Progenitor cell of endocrine pancreas (in vitro differentiated cells): ENCODE data around the gene SPEM1. TPM values are rescaled to one million over a fixed set of nuclear protein-coding genes. Genes with fewer than 3 reads are reported as not detected.
"Not testable (repeated sequence)": the region's sequence is repeated elsewhere in the genome, so short reads cannot be mapped to it uniquely, and the experiment has no call there.

ENCODE experiments used
- DNase-seq: peaks from one replicate; pipeline ENCODE4 v3.0.0; 2021; ENCODE audit warnings: low spot score; ENCODE audit not compliant: unreplicated experiment
- H3K27ac Mint-ChIP-seq: 2 replicates; pipeline ENCODE4 v1.8.0; 2021; ENCODE audit warnings: mild to moderate bottlenecking, moderate library complexity, mixed read lengths
- H3K27me3 Mint-ChIP-seq: 2 replicates; pipeline ENCODE4 v1.8.0; 2021; ENCODE audit warnings: mixed read lengths
- H3K36me3 Mint-ChIP-seq: 2 replicates; pipeline ENCODE4 v1.8.0; 2022; ENCODE audit warnings: mixed read lengths; ENCODE audit not compliant: insufficient read depth
- H3K4me1 Mint-ChIP-seq: 2 replicates; pipeline ENCODE4 v1.8.0; 2021; ENCODE audit warnings: low read depth, mixed read lengths
- H3K4me3 Mint-ChIP-seq: 2 replicates; pipeline ENCODE4 v1.8.0; 2021; ENCODE audit warnings: low read depth, mild to moderate bottlenecking, moderate library complexity, mixed read lengths
- H3K9me3 Mint-ChIP-seq: 2 replicates; pipeline ENCODE4 v1.8.0; 2021; ENCODE audit warnings: low read depth, mixed read lengths
- CTCF ChIP-seq: fragments of 200-600 bp; sonication (generic); IDR thresholded peaks from one replicate; pipeline ENCODE4 v1.5.0; 2021; ENCODE audit warnings: antibody characterized with exemption, mild to moderate bottlenecking; ENCODE audit not compliant: unreplicated experiment
- total RNA-seq: library from RNA; stranded (reverse); gene quantifications from 2 replicates; pipeline ENCODE4 v1.2.1, GENCODE V29; 2021

SPEM1 gene
- total RNA-seq, 1 donor from 2014 or later: not detected

- Mint-ChIP-seq H3K4me3 (no peak overlapping the region), H3K9me3 (no peaks in the 10 kb centered on the region), H3K27me3 (no peaks in the 10 kb centered on the region), H3K4me1 (peaks cover 4% of the 10 kb centered on the region), H3K27ac (peak overlapping the region; percentile 29), H3K36me3 (no peaks in the 10 kb centered on the region)
- no peak for TF ChIP-seq CTCF
- no peak for DNase-seq
These were observed 48.8 kb downstream of the SPEM1 start for GRCh38 chr17:7468804-7469389.

- not testable (repeated sequence) for H3K4me3 Mint-ChIP-seq, H3K27me3 Mint-ChIP-seq, H3K36me3 Mint-ChIP-seq, H3K9me3 Mint-ChIP-seq, H3K27ac Mint-ChIP-seq, H3K4me1 Mint-ChIP-seq, DNase-seq
These were observed 49.7 kb downstream of the SPEM1 start for GRCh38 chr17:7469843-7470242.

GRCh38 chr17:7470457-7470973 is 50.4 kb downstream of the SPEM1 start:
- not testable (repeated sequence) for DNase-seq, H3K27me3 Mint-ChIP-seq, H3K9me3 Mint-ChIP-seq, H3K36me3 Mint-ChIP-seq, H3K4me3 Mint-ChIP-seq, H3K27ac Mint-ChIP-seq, H3K4me1 Mint-ChIP-seq

Other genes with a start within 250 kb of the SPEM1 start
- gene ASGR1, start 241.0 kb upstream of the SPEM1 start, total RNA-seq: 10.6 and 11.1 TPM in 2 replicates
- 46.3 and 48.6 TPM in 2 replicates for gene DLG4, start 200.5 kb upstream of the SPEM1 start, total RNA-seq
- gene ACADVL, start 200.4 kb upstream of the SPEM1 start, total RNA-seq: 653 and 693 TPM in 2 replicates
- 104 TPM in 2 replicates for gene DVL2, start 185.8 kb upstream of the SPEM1 start, total RNA-seq
- 66.9 and 73.7 TPM in 2 replicates for gene PHF23, start 180.9 kb upstream of the SPEM1 start, total RNA-seq
- gene GABARAP, start 177.9 kb upstream of the SPEM1 start, total RNA-seq: 447 and 466 TPM in 2 replicates
- gene CTDNEP1, start 168.6 kb upstream of the SPEM1 start, total RNA-seq: 134 and 137 TPM in 2 replicates
- gene ELP5, start 168.1 kb upstream of the SPEM1 start, total RNA-seq: 42.3 and 45.0 TPM in 2 replicates
- gene CLDN7, start 157.8 kb upstream of the SPEM1 start, total RNA-seq: 137 and 147 TPM in 2 replicates
- gene SLC2A4, start 138.6 kb upstream of the SPEM1 start, total RNA-seq: 1.5 and 2.0 TPM in 2 replicates
- gene YBX2, start 125.7 kb upstream of the SPEM1 start, total RNA-seq: 2.7 and 4.3 TPM in 2 replicates
- 323 and 338 TPM in 2 replicates for gene EIF5A, start 112.7 kb upstream of the SPEM1 start, total RNA-seq
- gene GPS2, start 105.0 kb upstream of the SPEM1 start, total RNA-seq: 77.1 and 81.1 TPM in 2 replicates
- 75.2 TPM in 2 replicates for gene NEURL4, start 91.0 kb upstream of the SPEM1 start, total RNA-seq
- 1.0 TPM in 1 of 2 replicates, not detected in the other for gene ACAP1, start 83.8 kb upstream of the SPEM1 start, total RNA-seq
- gene KCTD11, start 68.2 kb upstream of the SPEM1 start, total RNA-seq: 11.3 and 12.4 TPM in 2 replicates
- not detected in 2 replicates for gene TMEM95, start 65.2 kb upstream of the SPEM1 start, total RNA-seq
- gene TNK1, start 39.2 kb upstream of the SPEM1 start, total RNA-seq: 9.1 and 13.4 TPM in 2 replicates
- gene PLSCR3, start 25.8 kb upstream of the SPEM1 start, total RNA-seq: 35.5 and 37.9 TPM in 2 replicates
- 89.2 and 102 TPM in 2 replicates for gene TMEM256, start 16.2 kb upstream of the SPEM1 start, total RNA-seq
- 30.3 and 34.4 TPM in 2 replicates for gene NLGN2, start 12.5 kb upstream of the SPEM1 start, total RNA-seq
- not detected in 2 replicates for gene SPEM2, start 5.3 kb downstream of the SPEM1 start, total RNA-seq
- not detected in 2 replicates for gene SPEM3, start 8.5 kb downstream of the SPEM1 start, total RNA-seq
- gene TMEM102, start 15.1 kb downstream of the SPEM1 start, total RNA-seq: 8.1 and 10.0 TPM in 2 replicates
- 4.5 and 5.1 TPM in 2 replicates for gene FGF11, start 19.2 kb downstream of the SPEM1 start, total RNA-seq
- gene CHRNB1, start 24.7 kb downstream of the SPEM1 start, total RNA-seq: 17.2 and 19.1 TPM in 2 replicates
- 26.8 and 28.4 TPM in 2 replicates for gene ZBTB4, start 59.3 kb downstream of the SPEM1 start, total RNA-seq
- gene SLC35G6, start 61.1 kb downstream of the SPEM1 start, total RNA-seq: not detected in 2 replicates
- gene POLR2A, start 64.0 kb downstream of the SPEM1 start, total RNA-seq: 195 and 210 TPM in 2 replicates
- gene TNFSF12, start 128.7 kb downstream of the SPEM1 start, total RNA-seq: 9.4 and 10.7 TPM in 2 replicates
- 4.1 and 4.7 TPM in 2 replicates for gene TNFSF13, start 138.4 kb downstream of the SPEM1 start, total RNA-seq
- gene SENP3, start 141.6 kb downstream of the SPEM1 start, total RNA-seq: 58.2 and 62.5 TPM in 2 replicates
- gene CD68, start 159.3 kb downstream of the SPEM1 start, total RNA-seq: not detected in 2 replicates
- gene MPDU1, start 163.5 kb downstream of the SPEM1 start, total RNA-seq: 71.4 and 71.9 TPM in 2 replicates
- gene SOX15, start 169.8 kb downstream of the SPEM1 start, total RNA-seq: 0.93 and 1.0 TPM in 2 replicates
- gene FXR2, start 194.6 kb downstream of the SPEM1 start, total RNA-seq: 53.6 and 61.4 TPM in 2 replicates
- gene SAT2, start 207.5 kb downstream of the SPEM1 start, total RNA-seq: 108 and 120 TPM in 2 replicates
- 5.1 and 5.9 TPM in 2 replicates for gene SHBG, start 209.8 kb downstream of the SPEM1 start, total RNA-seq
- gene ATP1B2, start 230.6 kb downstream of the SPEM1 start, total RNA-seq: 1.5 and 2.1 TPM in 2 replicates